NCI-H2029 treated with DMSO at 0.1 percent for 48 hours (cell line): ENCODE data around the gene SLC38A11.

Source experiments
- DNase-seq: peaks from one replicate; lab custom pipeline; 2025; lab: John Stamatoyannopoulos, UW

Gene SLC38A11

DNA sequence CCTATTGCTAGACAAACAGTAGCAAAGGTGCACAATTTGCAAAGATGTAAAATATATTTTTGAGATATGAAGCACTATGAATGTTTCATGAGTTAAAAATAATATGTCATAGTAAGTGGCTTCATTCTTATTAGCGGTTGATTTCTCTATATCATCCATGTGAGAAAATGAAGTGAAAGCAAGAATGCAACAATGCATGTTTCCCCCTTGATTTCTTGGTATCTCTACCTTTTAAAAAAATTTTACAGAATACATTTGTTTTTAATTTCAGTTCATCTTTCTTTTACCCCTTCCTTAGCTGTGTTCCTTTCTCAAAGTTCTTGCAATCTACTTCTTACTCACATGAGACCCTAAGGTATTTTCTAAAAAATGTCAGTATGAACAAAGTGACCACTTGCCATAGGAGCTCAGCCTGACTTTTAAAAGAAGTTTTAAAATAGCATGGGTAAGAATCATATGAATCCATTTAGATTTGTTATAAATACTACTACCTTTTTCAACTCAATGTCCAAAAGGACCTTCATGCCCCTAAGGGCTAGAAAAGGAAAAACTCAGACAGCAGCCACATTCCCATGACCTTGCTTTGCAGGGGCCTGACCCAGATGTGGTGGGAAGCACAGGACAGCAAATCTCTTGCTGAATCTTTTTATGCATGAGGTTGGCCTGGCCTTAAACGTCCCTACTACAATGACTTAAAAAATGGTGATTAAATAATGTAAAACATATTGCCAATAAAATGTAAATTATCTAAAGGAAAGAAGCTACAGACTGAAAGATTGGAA, 14.8 kb upstream of the SLC38A11 start:
- no peak for DNase-seq

DNA sequence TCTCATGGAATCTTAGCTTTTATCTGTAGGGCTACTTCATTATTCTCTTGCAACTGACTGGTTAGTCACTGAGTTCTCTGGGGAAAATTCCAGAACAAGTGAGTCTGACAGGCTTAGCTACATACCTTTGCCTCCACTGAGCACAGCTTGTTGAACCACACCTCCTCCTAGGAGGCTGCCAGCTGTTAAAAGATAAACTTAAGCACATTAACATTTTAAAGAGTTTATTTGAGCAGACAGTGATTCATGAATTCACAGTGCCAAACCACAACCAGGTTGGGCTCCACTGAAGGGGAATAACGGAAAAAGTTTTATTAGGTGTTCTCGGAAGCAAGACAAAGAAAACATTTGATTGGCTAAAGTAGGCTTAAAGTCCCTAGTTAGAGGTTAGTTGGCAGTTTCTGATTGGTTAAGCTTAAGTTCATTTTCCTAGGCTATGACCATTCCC, 12.5 kb upstream of the SLC38A11 start:
- no peak for DNase-seq

DNA sequence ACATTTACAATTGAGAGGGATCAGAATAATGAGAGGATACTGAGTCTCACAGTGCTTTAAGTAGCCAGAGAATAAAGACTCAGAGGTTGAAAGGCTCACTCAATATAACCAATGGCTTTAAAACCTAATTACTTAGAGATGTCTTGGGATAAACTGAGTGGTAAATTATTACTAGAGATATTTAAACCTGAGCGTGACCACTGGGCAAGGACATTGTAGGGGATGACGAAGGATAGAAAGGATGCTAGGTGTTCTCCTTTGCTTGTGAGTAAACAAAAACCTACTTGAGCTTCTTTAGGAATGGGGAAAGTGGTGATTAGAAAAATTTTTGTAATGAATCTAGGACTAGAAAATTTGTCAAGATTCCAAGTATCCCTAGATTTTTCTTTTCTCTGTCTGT, 12.0 kb upstream of the SLC38A11 start:
- DNase-seq = no peak

DNA sequence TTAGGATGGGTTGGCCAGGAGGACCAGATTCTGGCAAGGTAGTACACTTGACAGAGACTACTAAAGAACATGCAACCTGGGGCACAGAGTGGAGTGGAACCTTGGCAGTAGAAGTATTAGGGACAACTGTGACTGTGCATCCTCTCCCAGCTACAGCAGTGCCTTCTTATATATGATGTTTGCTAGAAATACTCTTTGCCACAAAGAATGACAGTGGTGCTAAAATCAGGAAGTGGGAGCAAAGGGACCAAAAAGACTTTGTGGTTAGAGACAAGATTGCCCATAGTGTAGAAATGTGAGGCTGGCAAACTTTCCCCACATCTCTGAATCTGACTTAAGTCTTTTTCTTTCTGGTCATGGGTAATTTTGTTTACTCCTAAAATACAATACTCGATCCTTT, 9.4 kb upstream of the SLC38A11 start:
- DNase-seq = no peak

DNA sequence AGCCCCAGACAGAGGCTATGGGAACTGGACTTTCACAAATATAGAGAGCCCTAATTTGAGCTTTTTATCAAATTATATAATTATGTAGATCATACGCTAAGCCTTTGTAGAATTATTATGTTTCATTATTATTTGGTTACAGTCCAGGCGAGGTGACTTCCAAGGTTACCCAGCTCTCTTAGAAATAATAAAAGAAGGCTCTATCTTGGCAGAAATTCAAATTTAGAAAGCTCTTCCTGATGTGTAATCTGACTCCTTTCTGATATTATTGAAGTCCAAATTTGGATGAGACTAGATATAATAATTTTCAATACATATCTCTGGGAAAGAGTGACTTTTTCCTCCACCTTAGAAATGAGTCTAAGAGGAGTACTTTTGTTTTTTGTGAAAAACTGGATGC, 4.8 kb upstream of the SLC38A11 start:
- DNase-seq = peak; percentile 74

DNA sequence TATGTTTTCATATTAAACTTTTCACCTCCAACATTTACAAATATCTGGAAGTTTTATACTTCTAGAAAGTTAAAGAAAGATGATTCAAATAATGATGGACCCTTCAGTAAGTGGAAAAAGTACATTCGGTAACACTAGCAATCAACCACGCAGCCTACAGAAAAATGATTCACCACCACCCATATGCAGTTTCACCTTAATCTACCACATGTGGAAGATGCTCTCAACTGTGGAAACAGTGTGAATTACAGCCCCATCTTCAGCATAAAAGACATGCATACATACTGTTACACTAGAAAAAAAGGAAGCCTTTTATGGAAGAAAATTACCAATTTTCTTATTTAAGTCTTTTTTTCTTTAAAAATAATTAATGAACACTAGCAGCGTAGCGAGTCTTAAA, 1.1 kb downstream of the SLC38A11 start:
- DNase-seq = no peak

DNA sequence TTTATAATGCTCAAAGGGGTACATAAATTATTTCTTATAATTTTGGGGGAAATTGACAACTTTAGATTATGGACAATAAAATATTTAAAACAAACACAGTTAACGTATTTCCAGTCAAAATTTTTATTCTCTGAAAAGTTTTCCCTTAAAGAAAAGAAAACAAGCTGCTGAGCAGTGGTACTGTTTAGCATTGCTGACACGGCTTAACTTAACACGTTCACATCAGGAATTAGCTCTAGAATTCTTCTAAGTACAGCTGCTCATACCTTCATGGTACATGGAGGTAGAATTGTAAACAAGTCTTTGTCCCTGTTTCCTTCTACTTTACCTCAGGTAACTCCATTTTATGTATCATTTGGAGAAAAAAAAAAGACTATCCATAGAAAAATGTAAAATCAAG, 2.0 kb downstream of the SLC38A11 start:
- no peak for DNase-seq

DNA sequence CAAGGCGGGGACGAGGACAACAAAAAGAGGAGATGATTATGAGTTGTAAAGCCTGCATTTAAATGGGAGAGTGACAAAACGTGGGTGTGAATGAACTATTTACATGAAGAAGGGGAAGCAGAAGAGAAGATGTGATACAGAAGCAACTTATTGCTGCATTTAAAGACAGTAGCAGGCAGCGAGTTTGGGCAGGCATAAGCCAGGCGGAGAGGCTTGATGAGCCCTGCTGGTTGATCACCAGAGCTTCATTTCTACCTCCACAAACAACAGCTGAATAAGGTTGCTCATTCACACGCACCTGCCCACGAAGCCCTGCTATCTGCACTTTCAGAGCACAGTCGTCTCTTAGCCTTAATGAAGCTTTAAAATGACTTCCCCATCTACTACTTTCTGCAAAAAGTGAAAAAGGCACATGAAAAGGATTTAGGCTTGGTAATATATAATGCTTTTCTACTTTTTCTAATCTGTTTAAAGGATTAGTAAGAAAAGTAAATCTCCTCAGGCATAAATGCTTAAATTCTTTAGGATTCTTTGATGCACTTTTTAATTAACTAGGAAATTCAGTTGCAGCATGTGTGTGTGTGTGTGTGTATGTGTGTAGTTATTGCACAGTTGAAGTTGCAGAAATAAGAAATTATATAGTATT, 3.1 kb downstream of the SLC38A11 start:
- no peak for DNase-seq

DNA sequence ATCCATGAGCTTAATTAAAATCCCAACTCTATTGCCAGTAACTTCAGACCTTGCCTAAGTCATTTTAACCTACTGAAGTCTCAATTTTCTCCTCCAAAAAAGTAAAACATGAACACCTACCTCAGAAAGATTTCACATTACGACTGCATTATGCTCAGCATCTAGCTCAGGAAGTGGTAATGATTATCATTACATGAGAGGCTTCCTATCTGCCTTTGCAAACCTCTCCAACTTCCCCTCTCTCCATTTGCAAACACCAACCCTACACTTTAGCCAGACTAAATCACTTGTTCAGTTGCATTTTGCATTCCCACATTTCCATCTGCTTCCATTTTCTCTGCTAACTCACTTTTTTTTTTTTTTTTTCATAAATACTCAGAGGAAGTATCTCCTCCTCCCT, 6.8 kb downstream of the SLC38A11 start:
- DNase-seq = no peak

DNA sequence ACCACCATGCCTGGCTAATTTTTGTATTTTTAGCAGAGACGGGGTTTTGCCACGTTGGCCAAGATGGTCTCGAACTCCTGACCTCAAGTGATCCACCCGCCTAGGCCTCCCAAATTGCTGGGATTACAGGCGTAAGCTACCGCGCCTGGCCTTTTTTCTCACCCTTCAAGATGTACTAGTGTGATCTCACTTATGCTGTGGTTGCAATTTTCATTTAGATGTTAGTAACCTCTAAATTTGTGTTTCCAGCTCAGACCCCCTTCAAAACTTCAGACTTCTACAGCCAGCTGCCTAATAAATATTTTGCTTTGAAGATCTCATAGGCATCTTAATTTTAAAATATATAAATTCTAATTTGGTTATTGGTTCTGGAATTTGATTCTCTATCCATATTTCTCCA, 8.0 kb downstream of the SLC38A11 start:
- no peak for DNase-seq

DNA sequence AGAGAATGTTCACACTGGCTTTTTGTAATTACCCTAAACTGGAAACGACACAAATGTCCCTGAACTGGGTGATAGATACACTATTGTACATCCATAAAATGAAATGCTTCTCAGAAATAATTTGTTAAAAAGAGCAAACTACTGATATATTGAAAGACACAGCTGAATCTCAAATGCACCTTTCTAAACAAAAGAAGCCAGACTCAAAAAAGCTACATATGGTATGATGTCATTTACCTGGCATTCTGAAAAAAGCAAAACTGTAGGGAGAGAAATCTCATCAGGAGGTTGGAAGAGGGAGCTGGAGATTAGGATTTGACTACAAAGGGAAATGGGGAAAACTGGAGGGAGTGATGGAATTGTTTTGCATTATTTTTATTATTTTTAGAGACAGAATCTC, 12.0 kb downstream of the SLC38A11 start:
- DNase-seq = no peak

DNA sequence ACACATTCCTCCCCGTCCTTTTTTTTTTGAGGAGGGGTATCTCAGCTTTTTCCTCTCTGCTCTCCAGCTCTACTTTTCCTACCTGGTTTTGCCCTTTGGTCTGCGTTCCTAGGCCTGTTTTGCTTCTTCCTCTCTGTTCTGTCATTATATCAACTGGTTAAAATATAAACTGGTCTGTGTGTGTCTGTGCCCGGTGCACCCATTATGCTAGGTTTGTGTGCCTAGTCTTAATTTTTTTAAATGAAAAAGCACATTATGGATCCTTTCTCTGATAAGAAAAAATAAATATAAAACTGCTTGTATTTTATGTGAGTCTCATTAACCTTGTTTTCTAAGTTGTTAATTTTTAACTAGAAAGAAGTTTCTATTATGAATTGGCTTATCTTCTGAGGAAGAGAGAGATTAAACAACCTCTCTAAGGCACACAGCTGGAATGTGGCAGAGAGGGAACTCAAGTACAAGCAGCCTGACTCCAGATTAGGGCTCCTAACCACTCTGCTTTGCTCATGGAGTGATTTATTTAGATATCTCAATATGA, 17.4 kb downstream of the SLC38A11 start:
- DNase-seq = no peak

DNA sequence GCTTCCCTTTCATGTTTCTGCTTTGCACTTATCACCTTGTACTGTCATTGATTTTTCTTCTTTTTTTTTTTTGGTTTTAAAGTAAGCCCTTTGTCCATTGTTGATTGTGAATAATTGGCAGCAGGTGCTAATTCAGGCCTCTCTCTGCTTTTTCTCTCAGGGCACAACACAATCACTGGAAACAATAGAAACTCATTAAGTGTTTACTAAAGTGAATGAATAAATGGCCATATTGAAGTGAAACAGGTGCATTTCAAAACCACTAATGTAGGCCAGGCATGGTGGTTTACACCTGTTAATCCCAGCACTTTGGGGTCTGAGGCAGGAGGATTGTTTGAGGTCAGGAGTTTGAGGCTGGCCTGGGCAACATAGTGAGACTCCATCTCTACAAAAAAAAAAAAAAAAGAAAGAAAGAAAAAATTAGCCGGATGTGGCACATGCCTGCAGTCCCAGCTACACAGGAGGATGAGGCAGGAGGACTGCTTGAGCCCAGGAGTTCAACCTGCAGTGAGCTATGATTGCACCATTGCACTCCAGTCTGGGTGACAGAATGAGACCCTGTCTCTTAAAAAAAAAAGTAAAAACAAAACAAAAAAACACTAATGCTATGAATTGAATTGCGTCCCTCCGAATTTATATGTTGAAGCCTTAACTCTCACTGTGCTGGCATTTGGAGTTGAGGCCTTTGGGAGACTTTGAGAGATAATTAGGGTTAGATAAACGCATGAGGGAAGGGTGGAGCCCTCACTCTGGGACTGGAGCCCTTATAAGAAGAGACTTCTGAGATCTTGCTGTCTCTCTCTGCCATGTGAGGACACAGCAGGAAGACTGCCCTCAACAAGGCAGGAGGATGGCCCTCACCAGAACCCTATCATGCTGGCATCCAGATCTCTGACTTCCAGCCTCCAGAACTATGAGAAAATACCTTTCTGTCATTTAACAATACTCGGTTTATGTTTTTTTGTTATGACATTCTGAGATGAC, 19.9 kb downstream of the SLC38A11 start:
- DNase-seq = peak; percentile 89

DNA sequence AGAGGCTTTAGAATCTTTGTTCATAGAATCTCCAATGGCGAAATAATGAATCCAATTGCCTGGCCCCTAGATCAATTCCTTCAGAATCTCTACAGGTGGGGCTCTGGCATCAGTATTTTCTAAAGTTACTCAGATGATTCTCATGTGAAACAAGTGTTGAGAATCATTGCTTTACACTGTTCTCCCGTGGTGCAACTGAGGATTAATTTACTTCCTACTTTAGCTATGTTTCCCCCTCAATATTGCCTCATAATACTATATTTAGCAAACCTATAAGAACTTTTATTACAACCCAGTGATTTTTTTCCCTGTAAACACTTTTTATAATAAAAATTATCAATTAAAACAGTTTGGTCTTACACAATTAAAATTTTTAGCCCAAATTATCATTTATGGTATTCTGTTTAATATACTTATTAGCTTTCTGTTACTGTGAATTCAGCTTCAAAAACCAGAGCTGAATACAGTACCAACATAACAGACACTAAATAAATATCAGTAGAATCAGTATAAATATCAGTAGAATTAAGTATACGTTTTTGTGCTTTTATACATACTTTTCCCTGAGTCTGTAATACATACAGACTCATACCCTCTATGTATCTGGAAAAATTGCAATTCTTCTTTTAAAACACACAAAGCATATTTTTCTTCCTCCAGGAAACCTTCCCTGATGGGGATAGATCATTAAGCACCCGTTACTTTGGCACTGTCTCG, 20.8 kb downstream of the SLC38A11 start:
- no peak for DNase-seq

DNA sequence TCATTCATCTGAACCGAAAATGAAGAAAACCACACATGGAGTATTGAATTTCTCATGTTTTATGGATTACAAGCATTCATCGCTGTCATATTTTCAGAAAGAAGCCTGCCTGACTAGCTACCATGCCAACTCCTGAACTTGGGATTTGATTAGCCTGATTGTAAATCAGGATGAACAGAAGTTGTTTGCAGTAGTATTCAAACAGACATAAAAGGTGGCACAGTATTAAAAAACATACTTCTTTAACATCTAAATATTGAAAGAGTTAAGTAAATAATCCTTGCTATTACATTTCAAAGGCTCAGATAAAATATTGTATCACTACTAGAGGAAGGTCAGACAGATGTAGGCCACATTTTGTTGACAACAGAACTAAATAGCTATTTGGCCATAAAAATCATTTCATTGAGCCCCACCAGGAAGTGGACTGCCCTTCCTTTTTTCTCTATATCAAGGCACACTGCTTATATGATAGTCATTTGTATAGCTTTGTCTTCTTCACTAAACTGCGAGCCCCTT, 21.6 kb downstream of the SLC38A11 start:
- DNase-seq = peak; percentile 68

DNA sequence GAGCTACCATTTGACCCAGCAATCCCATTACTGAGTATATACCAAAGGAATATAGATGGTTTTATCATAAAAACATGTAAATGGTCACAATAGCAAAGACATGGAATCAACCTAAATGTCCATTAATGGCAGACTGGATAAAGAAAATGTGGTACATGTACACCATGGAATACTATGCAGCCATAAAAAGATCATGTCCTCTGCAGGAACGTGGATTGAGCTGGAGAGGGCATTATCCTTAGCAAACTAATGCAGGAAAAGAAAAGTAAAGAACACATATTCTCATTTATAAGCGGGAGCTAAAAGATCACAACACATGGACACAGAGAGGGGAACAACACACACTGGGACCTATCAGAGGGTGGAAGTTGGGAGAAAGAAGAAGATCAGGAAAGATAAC, 22.9 kb downstream of the SLC38A11 start:
- DNase-seq = no peak

DNA sequence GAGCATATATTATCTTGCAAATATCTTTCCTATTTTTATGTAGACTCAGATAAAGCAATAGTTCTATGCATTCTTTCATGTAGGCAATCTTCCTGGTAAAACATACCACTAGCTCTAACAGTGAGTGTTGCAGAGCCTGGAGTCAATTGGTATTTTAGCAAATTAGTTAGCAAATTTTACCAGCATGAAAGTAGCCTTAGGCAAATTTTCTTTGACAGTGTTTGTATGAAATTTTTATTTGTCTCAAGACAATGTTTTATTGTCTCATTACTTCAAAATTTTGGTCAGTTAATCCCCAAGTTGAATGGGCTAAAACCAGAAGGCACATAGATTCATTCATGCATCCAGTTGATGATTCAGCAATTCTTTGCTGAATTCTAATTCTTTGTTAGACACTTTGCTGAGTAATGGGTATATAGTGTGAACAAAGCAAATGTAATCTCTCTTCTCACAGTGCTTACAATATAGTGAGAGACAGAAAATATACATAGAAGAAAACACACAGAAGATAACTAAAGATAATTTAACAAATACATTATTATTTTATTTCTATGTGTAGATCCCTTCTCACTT, 27.1 kb downstream of the SLC38A11 start:
- no peak for DNase-seq

DNA sequence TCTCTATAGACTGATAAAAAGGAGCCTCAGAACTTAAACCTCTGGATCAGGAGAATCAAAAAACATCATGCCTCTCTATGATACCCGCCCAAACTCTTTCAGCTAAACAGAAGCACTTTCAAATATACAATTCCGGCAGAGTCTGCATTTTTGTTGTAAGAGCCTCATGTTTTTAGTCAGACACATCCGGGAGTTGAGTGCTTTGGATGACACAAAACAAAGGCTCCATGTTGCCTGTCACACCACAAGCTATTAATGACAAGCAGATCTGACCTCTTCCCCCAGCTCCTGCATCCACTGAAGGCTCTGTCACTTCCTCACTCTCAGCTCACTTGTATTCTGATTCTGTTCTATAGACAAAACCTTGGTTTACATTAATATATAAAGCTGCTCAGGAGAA, 33.2 kb downstream of the SLC38A11 start:
- peak; percentile 49 for DNase-seq

DNA sequence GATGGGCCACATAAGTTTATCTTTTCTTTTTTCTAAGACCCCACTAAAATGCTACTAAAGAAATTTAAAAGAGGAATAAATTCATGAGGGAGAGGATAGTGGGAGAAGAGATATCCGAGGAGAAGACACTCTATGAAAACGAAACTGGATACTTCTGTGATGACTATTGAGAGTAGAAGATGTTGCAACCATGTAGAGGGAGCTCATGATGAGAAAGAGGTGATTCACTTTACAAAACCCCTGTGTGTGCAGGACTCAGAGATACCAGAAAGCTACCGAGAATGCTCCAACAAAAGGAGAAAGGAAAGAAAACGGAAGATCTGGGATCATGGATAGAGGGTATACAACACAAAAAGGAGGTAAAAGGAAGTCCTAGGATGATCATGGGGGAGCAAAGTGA, 34.9 kb downstream of the SLC38A11 start:
- peak; percentile 39 for DNase-seq

DNA sequence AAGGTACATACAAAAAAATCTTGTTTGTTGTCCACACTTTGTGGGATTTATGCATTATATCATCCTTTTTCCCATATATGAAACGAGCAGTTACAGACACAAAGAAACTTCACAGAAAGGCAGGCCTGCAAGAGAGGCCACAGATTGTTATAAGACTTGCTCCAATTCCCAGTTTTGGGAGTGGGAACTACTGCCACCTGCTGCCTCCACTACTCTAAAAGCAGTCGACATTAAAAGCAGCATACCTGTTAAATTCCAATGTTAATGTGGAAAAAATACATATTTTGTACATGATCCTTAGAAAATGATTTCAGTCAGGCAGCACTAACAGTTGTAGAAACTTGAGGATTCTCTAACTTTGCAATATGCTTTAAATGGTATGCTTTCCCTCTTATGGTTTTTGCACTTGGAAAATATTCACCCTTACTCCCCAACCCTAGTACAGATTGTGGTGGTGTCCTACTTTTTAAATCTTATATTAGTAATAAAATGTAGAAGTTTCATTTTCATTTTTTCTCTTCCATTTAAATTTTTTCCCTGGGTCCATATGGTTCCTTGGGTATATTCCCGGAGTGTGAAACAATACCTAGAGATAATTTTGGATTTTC, 37.9 kb downstream of the SLC38A11 start:
- peak; percentile 54 for DNase-seq

DNA sequence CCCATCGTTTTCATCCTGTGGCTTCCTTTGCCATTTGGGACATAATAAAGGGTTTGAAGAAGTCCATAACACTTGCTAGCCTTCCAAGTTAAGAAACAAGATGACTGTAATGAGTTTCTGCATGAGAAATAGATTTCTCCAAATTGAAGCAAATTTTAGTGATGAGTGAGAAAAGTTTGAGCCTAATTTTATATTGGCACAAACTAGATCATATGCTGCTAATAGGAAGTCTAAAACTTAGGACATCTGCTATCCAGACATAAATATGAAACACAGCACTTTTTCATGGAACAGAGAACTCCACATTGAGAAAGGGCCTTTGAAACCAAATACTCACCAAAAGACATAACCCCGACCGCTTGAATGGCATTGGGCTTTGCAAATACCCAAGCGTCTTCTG, 39.8 kb downstream of the SLC38A11 start:
- DNase-seq = no peak
